HG03558 (cell line): ENCODE measurements around the gene PPT2.
"Not testable (repeated sequence)": the region's sequence is repeated elsewhere in the genome, so short reads cannot be mapped to it uniquely, and the experiment has no call there.

Experiments used
- ATAC-seq: cut with Tn5 transposase; IDR thresholded peaks from one replicate; pipeline ENCODE4 v1.9.1; 2021; ENCODE audit warnings: moderate number of reproducible peaks; ENCODE audit not compliant: unreplicated experiment; ENCODE audit errors: extremely low read depth

Gene PPT2

GRCh38 chr6:32173051-32173727 is 19.2 kb downstream of the PPT2 start:
- ATAC-seq = no peak

DNA sequence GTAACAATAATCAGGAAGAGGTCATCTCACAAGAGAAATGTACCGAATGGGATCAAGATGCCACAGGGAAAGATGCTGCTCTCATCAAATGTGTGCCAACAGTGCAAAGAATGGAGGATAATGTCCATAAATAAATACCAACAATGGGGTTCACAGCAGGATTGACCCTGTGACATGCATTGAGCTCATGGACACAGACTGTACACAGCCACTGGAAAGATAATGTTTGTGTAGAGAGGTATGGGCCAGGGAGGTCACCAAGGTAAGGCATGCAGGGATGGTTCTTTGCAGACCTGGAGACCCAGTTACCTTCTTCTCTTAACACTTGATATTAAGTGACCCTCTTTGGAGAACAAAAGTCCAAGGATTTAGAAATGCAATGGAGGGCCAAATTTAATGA is 20.5 kb downstream of the PPT2 start:
- ATAC-seq = no peak

- ATAC-seq = no peak
These were observed 21.4 kb downstream of the PPT2 start for GRCh38 chr6:32175322-32175710.

GRCh38 chr6:32175711-32176475 is 22.0 kb downstream of the PPT2 start, which contains the start of gene AGPAT1:
Gene AGPAT1 (minus strand): TSS chr6:32176084. CDS start chr6:32171496, 4,588 bp downstream.
- ATAC-seq = no peak

DNA sequence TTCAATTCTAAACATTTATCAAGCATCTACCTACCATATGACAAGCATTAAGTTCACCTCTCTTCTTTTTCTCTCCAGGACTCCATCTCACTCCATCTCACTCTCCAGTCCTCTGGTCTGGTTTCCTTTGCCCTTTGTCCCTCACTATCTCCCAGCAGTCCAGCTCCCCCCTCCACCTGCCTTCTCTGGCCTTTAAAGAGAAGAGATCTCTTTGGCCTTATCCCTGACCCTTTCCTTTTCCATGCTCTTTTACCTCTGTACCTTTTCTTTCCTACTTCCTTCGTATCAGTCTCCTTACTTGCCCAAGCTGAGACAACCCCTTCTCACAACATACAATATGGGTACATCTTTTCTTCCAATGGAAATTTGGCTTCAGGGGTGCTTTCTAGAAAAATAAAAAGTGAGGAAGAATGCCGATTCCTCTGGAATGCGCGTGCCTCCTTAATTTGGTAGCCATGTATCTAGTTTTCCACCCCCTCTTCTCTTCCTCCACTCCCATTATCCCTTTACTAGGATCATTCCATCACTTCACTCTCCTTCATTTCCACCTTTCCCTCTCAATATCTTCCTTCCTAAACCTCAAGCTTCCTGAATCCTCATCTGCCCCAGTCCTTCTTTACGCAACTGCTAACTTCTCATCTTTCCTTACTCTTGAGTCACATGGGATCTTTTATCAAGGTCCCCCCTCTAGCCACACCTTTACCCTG is 22.7 kb downstream of the PPT2 start:
- ATAC-seq = no peak

GRCh38 chr6:32177183-32177787 is 23.3 kb downstream of the PPT2 start:
- no peak for ATAC-seq

DNA sequence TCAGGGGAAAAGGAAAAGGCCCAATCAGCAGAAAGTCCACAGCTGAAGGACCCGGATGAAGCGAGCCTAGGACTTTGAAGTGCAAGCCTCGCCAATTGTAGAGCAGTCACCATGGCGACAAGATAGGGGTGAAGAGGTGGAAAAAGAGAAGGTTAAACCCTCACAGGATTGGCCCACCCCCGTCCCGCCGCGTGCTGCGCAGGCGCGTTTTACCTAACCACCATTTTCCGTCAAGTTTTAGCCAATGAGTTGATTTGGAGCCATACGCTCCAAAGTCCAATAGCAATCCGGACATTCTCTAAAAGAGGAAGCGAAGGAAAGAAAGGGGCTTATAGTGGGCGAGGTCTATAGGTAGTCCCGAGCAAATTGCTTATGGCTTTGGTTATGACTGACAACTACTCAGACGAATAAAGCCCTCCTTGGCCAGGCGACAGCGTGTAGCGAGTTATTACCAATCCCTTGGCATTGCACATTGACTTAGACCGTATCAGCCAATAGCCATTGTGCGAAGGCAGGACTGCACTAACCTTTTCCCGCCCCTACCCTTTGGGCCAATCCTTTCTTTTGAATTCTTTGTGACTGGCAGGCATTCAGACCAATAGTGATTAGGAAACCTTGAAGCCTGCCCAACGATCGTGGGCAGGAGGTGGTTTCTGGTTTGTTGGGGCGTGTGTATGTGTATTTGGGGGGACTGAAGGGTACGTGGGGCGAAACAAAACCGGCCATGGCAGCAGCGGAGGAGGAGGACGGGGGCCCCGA is 24.0 kb downstream of the PPT2 start, which contains the start of gene RNF5:
Gene RNF5, plus strand, starts transcription at position 618 of the 759 bp plus-strand sequence. Its CDS starts 107 bp downstream, at position 725.
- ATAC-seq = peak; percentile 60

DNA sequence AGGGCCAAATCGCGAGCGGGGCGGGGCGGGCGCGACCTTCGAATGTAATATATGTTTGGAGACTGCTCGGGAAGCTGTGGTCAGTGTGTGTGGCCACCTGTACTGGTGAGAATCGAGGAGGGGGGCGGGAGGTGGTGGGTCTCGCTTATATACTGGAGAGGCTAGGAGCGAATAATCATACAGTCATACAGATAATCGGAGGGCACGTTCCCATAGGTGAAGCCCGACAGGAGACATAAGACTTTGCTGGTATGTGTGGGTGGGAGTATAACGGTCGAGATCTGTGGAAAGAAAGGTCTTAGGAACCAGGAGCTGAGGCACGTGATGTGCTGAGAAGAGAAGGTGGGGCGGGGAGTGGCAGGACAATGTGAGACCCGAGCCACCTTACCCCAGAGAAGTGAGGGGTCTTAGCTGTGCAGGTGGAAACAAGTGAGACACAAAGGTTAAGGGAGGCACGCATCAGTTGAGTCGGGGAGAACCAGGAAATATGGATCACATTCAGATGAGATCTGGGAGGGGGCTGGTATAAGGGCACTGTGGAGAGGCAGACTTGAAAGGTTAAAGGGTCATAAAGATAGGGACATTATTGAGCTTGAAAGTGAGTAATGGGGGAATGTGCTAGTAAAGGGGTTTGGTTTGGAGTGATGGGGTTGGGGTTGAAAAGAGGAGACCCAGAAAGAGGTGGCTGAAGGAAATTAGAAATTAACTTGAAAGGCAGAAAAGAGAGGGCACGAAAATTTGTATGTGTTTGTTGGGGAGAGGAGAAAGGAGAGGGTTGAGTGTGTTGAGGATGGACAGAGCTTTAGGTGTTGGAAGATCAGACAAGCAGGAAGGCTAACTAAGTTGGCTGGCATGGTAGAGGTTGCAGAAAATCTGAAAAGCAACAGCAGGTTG is 24.9 kb downstream of the PPT2 start:
- no peak for ATAC-seq

DNA sequence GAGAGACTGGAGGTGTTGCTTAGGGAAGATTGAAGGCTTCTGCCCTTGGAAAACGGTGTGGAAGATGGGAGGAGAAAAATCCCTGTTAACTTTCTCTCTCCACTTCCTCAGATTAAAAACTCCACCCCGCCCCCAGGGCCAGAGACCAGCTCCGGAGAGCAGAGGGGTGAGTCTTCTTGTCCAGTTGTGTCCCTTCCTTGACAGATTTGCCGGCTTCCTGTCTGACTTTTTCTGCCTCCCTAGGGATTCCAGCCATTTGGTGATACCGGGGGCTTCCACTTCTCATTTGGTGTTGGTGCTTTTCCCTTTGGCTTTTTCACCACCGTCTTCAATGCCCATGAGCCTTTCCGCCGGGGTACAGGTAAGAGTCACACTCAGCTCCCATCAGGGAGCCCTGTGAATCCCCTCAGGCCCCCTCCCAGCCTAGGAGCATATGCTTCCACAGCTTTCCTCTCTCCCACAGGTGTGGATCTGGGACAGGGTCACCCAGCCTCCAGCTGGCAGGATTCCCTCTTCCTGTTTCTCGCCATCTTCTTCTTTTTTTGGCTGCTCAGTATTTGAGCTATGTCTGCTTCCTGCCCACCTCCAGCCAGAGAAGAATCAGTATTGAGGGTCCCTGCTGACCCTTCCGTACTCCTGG is 25.9 kb downstream of the PPT2 start:
- no peak for ATAC-seq

GRCh38 chr6:32181148-32181702 is 27.3 kb downstream of the PPT2 start:
- ATAC-seq = no peak

GRCh38 chr6:32181915-32182529 is 28.1 kb downstream of the PPT2 start:
- ATAC-seq = no peak

GRCh38 chr6:32182555-32182981 is 28.6 kb downstream of the PPT2 start:
- no peak for ATAC-seq

- ATAC-seq = no peak
These were observed 29.1 kb downstream of the PPT2 start for GRCh38 chr6:32183030-32183429.

DNA sequence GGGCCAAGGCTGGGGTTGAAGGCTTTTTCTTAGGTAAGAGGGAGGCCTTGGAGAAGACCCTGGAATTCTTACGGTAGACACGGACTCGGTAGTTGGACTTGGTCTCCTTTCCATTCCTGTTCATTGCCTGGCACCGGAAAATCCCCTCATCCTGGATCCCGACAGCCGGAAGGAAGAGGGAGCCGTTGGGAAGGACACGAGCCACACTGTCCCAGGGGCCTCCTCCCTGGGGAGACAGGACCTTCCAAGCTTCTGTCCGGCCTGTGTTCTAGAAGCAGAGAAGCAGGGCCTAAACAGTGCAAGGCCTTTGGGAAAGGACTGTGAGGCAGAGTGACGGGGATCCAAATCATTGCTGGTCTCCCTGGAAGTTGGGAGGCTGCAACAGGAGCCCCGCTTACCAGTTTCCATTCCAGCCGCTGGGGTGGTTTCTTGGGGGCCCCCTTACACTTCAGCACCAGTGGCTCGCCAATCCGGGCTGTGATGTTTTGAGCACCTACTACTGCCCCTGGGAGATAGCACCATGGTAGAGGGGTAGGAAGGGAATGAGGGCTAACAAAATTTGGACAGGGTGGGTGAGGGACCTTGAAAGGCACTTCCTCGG is 29.6 kb downstream of the PPT2 start:
- ATAC-seq = no peak

DNA sequence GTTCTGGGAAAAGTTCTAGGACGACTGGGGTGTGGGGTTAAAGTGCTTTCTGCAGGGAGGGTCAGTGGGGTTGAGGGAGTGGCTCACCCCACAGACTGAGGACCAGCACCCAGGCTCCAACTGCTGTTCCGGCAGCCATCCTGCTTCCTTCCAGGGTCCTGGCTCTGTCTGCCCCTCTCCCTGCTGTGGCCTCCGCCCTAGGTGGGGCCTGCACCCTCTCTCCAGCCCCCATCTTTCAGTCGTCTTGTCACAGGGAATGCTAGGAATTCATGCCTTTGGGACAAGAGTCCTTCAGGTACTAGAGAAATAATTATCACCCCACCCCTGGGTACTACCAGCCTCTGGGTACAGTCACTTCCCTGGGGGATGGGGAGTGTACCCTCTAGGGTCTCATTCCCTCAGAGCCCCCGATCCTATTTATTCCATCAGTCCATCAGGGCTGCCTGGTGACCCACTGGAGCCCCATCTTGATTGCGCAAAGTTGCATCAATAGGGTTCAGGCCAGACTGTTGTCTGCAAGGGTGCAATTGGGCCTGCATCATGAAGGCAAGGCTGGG is 30.2 kb downstream of the PPT2 start, which contains the start of gene AGER:
Gene AGER, minus strand, starts transcription at position 170 of the 557 bp plus-strand sequence. Its CDS starts 31 bp downstream, at position 139.
- ATAC-seq = no peak

DNA sequence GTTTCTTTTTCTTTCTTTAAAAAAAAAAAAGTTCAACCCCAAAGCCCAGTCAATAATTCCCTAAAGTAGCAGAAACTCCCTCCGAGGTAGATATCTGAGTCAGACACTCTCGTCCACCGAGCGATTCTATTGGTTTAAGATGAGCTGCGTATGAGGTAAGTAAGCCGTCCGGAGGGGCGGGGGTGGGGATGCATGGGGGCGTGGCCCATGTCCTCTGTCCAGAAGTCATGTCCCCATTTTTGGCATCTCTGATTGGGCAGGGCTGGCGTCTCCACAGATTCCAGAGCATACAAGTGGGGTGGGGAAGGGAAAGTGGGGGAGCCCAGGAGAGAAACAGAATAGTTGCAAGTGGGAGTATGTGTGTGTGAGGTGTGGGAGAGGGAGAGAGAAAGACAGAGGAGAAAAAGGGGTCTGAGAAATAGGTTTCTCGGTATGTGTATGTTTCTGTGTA is 31.8 kb downstream of the PPT2 start:
- not testable (repeated sequence) for ATAC-seq
